B cell (primary cell): ENCODE measurements around the gene IGSF9. TPM values are rescaled to one million over a fixed set of nuclear protein-coding genes. Genes with fewer than 3 reads are reported as not detected.

Experiments used
- ATAC-seq: fragments of 200-7000 bp; cut with Tn5 transposase; one replicate; pipeline ENCODE4 v1.10.0; 2021; ENCODE audit warnings: low read depth, mild to moderate bottlenecking, moderate number of reproducible peaks, moderate library complexity
- CTCF ChIA-PET: fragments of 350-600 bp; sonication (Branson Sonifier 250); formaldehyde crosslinking; loops from one replicate; lab custom pipeline; 2021; ENCODE audit warnings: antibody characterized with exemption, inconsistent platforms; lab: Charles Lee
- POLR2A ChIA-PET: fragments of 350-600 bp; sonication (Branson Sonifier 250); formaldehyde crosslinking; loops from one replicate; lab custom pipeline; 2021; ENCODE audit warnings: antibody characterized with exemption; lab: Charles Lee
- DNase-seq: peaks from one replicate; pipeline ENCODE4 v3.0.0; 2013
- H2AFZ ChIP-seq: 2 replicates; pipeline ENCODE4 v1.6.1; 2012; ENCODE audit warnings: mild to moderate bottlenecking, low read depth, low read length; ENCODE audit not compliant: insufficient read depth, poor library complexity, severe bottlenecking
- H3K27ac ChIP-seq, 2 donors: 1 replicate in 1 of 2; 2 replicates in 1 of 2; pipeline ENCODE4 v1.5.1; 2012 to 2013; ENCODE audit warnings: low read length in 2 of 2, mild to moderate bottlenecking in 2 of 2, moderate library complexity in 1 of 2
- H3K27me3 ChIP-seq, 4 experiments: fragments of 200-600 bp in 1 of 4; sonication (generic) in 1 of 4; replicated peaks in 1 of 4; 1 replicate in 2 of 4; 2 replicates in 2 of 4; pipeline versions ENCODE4 v1.6.1 to v1.7.0; 2013 to 2016; ENCODE audit warnings: low read length in 3 of 4, mild to moderate bottlenecking in 2 of 4, mixed read lengths in 1 of 4, moderate library complexity in 1 of 4; ENCODE audit not compliant: insufficient read depth in 4 of 4, control insufficient read depth in 3 of 4; ENCODE audit errors: control extremely low read depth in 1 of 4
- H3K36me3 ChIP-seq, 2 experiments: replicated peaks in 1 of 2; 1 replicate in 1 of 2; 2 replicates in 1 of 2; pipeline versions ENCODE4 v1.6.1 to v1.7.1; 2013; ENCODE audit warnings: low read length in 1 of 2; ENCODE audit not compliant: insufficient read depth in 2 of 2, control insufficient read depth in 1 of 2; ENCODE audit errors: control extremely low read depth in 1 of 2, extremely low read depth in 1 of 2
- H3K4me1 ChIP-seq, 2 donors: fragments of 200-600 bp in 1 of 2; sonication (generic) in 1 of 2; 1 replicate in 1 of 2; 2 replicates in 1 of 2; pipeline versions ENCODE4 v1.5.1 to v1.6.1; 2013 to 2017; ENCODE audit warnings: low read length in 2 of 2; ENCODE audit not compliant: control insufficient read depth in 2 of 2, insufficient read depth in 2 of 2
- H3K4me2 ChIP-seq: replicated peaks from 2 replicates; pipeline ENCODE3; 2012; ENCODE audit warnings: mild to moderate bottlenecking, low read depth, low read length; ENCODE audit not compliant: poor library complexity, severe bottlenecking
- H3K4me3 ChIP-seq, 5 experiments: fragments of 200-600 bp in 1 of 5; sonication (generic) in 1 of 5; 1 replicate in 3 of 5; 2 replicates in 2 of 5; pipeline versions ENCODE4 v1.5.1 to v1.7.0; 2011 to 2016; ENCODE audit warnings: low read length in 4 of 5, mild to moderate bottlenecking in 4 of 5, low read depth in 2 of 5, control low read depth in 1 of 5, moderate library complexity in 1 of 5; ENCODE audit not compliant: insufficient read depth in 1 of 5; ENCODE audit errors: control extremely low read depth in 1 of 5, extremely low read depth in 1 of 5
- H3K79me2 ChIP-seq: fragments of 200-600 bp; sonication (generic); one replicate; pipeline ENCODE4 v1.6.0; 2016; ENCODE audit warnings: low read length; ENCODE audit not compliant: control insufficient read depth, insufficient read depth
- H3K9ac ChIP-seq: fragments of 200-600 bp; sonication (generic); 2 replicates; pipeline ENCODE4 v1.6.1; 2017; ENCODE audit warnings: mild to moderate bottlenecking, low read length, moderate library complexity
- H3K9me3 ChIP-seq, 3 donors: one replicate each; pipeline versions ENCODE4 v1.6.1 to v1.7.1; 2013; ENCODE audit warnings: low read length in 2 of 3; ENCODE audit not compliant: control insufficient read depth in 2 of 3, insufficient read depth in 1 of 3; ENCODE audit errors: control extremely low read depth in 1 of 3
- H4K20me1 ChIP-seq: 2 replicates; pipeline ENCODE4 v1.6.0; 2012; ENCODE audit warnings: mild to moderate bottlenecking, low read length; ENCODE audit not compliant: insufficient read depth, control insufficient read depth, poor library complexity, severe bottlenecking
- H3K27ac Mint-ChIP-seq: one replicate; pipeline ENCODE4 v1.8.0; 2021; ENCODE audit warnings: mixed read lengths
- H3K27me3 Mint-ChIP-seq: one replicate; pipeline ENCODE4 v1.8.0; 2021; ENCODE audit warnings: mixed read lengths
- H3K4me1 Mint-ChIP-seq: one replicate; pipeline ENCODE4 v1.8.0; 2021; ENCODE audit warnings: mixed read lengths
- H3K4me3 Mint-ChIP-seq: one replicate; pipeline ENCODE4 v1.8.0; 2021; ENCODE audit warnings: mixed read lengths
- H3K9me3 Mint-ChIP-seq: one replicate; pipeline ENCODE4 v1.8.0; 2022; ENCODE audit warnings: mixed read lengths; ENCODE audit not compliant: insufficient read depth
- CTCF ChIP-seq: fragments of 200-600 bp; IDR thresholded peaks from one replicate; pipeline ENCODE4 v1.8.0; 2022; ENCODE audit warnings: antibody characterized with exemption, mild to moderate bottlenecking
- EZH2 ChIP-seq: IDR thresholded peaks from 2 replicates; pipeline ENCODE4 v1.6.1; 2012; ENCODE audit warnings: borderline replicate concordance, low read depth, mild to moderate bottlenecking, moderate library complexity, low read length; ENCODE audit not compliant: insufficient read depth, poor library complexity, severe bottlenecking
- WGBS: methylation state at CpG from one replicate; pipeline ENCODE4 v1.1.5; 2013; ENCODE audit warnings: missing lambda C conversion rate; ENCODE audit not compliant: insufficient coverage; 5-methylcytosine and 5-hydroxymethylcytosine counted together
- intact Hi-C: fragments of 100-400 bp; cut with micrococcal nuclease; formaldehyde crosslinking; loops from one replicate; pipeline ENCODE4 v1.10.0; 2022
- polyA plus RNA-seq: library from polyadenylated mRNA; depleted of rRNA; stranded (reverse); fragments of >200 nt; gene quantifications from 2 replicates; pipeline ENCODE4 v1.2.3, GENCODE V29; 2012
- total RNA-seq, 2 donors: library from RNA; stranded (reverse); fragments of 120-200 nt in 1 of 2; gene quantifications; 1 replicate in 1 of 2; 2 replicates in 1 of 2; pipeline versions ENCODE4 v1.2.3 to v1.2.4, GENCODE V29; 2013 to 2022

Gene IGSF9
- total and polyA plus RNA-seq, 2 donors (not counting 1 experiment from before 2014, with no cell fraction given) = 0.36 to 0.37 TPM

- no peaks in the 10 kb centered on the region for H3K4me1 ChIP-seq
- WGBS = 69% methylated on average over 1 of the region's 1 CpG
- no peak for DNase-seq
- POLR2A ChIA-PET = no interaction called here
- ATAC-seq = no peak
- H3K9ac ChIP-seq = no peak overlapping the region
- H3K36me3 ChIP-seq = no peaks in the 10 kb centered on the region
- intact Hi-C loops = no loop called here
- no peak overlapping the region for H3K4me3 ChIP-seq
- H2AFZ ChIP-seq = no peak overlapping the region
- H3K27ac ChIP-seq = no peak overlapping the region
- no peak for TF ChIP-seq CTCF
- no peak for TF ChIP-seq EZH2
- H3K27me3 ChIP-seq = peaks cover 0 to 26% (median 6%) of the 10 kb centered on the region in 4 experiments
- H3K9me3 Mint-ChIP-seq = no peaks in the 10 kb centered on the region
- no peak overlapping the region for H3K27ac Mint-ChIP-seq
- H3K4me3 Mint-ChIP-seq = no peak overlapping the region
- no peaks in the 10 kb centered on the region for H4K20me1 ChIP-seq
- no peaks in the 10 kb centered on the region for H3K79me2 ChIP-seq
- no peaks in the 10 kb centered on the region for H3K4me1 Mint-ChIP-seq
- no peaks in the 10 kb centered on the region for H3K9me3 ChIP-seq
- H3K27me3 Mint-ChIP-seq = peaks cover 45% of the 10 kb centered on the region
- CTCF ChIA-PET = interaction anchor here (1.0 to 2.2 kb wide), 2 partner anchors 15 to 55 kb away, joined by 3 to 8 read pairs; no protein-coding TSS in a partner anchor
- H3K4me2 ChIP-seq = no peak overlapping the region
Measured at GRCh38 chr1:159951551-159951950, 6.1 kb upstream of the IGSF9 start.

GRCh38 chr1:159951016-159951415 lies 5.6 kb upstream of the IGSF9 start:
- Histone ChIP-seq H3K4me3 (no peak overlapping the region), H3K79me2 (no peaks in the 10 kb centered on the region), H3K27ac (no peak overlapping the region), H2AFZ (no peak overlapping the region), H3K9ac (no peak overlapping the region), H3K4me2 (no peak overlapping the region), H4K20me1 (no peaks in the 10 kb centered on the region), H3K36me3 (no peaks in the 10 kb centered on the region), H3K27me3 (peaks cover 0 to 32% (median 9%) of the 10 kb centered on the region in 4 experiments), H3K9me3 (no peaks in the 10 kb centered on the region), H3K4me1 (peaks cover 2% of the 10 kb centered on the region in 2 donors)
- no CpG with 5 or more reads among the region's 2 CpGs for WGBS
- intact Hi-C loops = no loop called here
- ChIA-PET CTCF (no interaction called here), POLR2A (no interaction called here)
- Mint-ChIP-seq H3K4me1 (peaks cover 2% of the 10 kb centered on the region), H3K27ac (no peak overlapping the region), H3K4me3 (no peak overlapping the region), H3K9me3 (no peaks in the 10 kb centered on the region), H3K27me3 (peaks cover 49% of the 10 kb centered on the region)
- TF ChIP-seq CTCF (no peak), EZH2 (no peak)
- DNase-seq (no peak), ATAC-seq (no peak)
